ENCODE results near the gene KLHL22.
A peak's percentile ranks its signal among the peaks of the same experiment; 100 is the strongest.
"Not testable (repeated sequence)": the region's sequence is repeated elsewhere in the genome, so short reads cannot be mapped to it uniquely, and the experiment has no call there.

The KLHL22 gene

DNA sequence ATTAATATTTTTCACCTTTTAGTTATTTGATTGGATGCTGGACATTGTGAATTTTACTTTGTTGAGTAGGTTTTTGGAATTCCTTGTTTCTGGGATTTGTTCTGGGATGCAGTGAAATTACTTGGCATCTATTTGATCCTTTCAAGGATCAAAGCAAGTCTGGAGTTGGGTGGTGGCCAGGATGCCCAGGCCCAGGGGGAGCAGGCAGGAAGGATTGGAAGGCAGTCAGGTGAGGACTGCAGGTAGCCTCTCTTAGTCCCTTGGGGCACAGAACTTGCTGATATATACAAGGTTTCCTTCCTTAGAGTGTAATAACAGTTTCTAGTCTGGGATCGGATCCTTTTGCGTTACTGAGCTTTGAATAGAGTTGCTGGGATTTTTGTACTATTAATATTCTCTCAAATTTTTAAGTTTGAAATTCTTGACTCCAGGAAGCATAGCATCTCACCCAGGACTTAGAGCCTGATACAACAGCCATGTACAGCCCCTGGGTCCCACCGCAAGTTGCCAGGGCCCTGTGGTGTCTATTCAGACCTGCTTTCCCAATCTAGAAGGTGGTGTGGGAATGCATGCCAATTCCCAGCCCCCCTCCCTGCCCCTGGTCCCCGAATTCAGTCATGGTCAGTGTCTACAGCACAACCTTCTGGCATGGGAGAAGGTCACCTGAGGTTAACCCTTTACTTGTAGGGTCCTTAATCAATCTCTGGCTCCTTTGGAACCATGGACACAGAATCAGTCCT lies 95.6 kb downstream of the KLHL22 start:
- DNase-seq (ENCODE audit: low spot score), result no peak

DNA sequence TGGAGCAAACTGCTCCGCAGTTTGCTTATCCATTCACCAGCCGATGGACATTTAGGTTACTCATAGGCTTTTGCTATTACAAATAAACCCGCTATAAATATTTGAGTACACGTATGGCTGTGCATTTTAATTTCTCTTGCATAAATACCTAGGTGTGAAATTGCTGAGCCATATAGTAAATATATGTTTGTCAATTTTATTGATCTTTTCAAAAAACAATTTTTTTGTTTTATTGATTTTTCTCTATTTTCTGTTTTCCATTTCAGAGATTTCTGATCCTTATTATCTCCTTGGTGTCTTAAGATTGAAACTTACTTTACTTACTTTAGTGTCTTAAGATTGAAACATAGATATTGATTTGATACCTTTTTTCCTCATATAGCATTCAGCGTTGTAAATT lies 97.2 kb downstream of the KLHL22 start:
- no peak for DNase-seq (ENCODE audit: low spot score)

DNA sequence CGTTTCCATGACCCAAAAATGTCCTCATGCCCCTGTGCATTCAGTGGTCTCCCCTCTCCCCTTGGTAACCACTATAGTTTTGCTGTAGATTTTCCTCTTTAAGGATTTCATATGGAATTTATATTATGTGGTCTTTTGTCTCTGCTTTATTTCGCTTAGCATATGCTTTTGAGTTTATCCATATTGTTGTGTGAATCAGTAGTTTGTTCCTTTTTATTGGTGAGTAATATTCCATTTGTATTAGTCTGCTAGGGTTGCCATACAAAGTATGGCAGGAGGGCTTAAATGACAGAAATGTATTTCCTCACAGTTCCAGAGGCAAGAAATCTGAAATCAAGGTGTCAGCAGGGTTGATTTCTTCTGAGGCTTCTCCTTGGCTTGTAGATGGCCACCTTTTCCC lies 98.1 kb downstream of the KLHL22 start:
- DNase-seq (ENCODE audit: low spot score), result no peak

DNA sequence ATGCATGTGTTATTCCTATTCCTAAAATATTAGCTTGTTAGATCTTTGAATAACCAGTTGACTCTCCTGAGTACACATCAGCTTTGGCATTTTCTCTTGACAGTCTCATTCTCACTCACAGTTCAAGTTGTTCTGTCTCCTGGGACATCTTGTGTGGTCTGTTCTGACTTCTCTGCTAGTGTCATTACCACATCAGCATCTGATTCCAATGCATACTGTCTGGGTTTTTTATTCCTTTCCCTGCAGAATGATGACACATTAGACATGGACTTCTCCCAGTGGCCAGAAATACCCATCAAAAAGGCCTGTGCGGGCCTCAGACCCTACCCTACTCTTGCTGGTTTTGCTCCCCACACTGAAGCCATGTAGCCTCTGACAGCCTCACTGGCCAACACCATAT lies 99.0 kb downstream of the KLHL22 start:
- no peak for DNase-seq (ENCODE audit: low spot score)

DNA sequence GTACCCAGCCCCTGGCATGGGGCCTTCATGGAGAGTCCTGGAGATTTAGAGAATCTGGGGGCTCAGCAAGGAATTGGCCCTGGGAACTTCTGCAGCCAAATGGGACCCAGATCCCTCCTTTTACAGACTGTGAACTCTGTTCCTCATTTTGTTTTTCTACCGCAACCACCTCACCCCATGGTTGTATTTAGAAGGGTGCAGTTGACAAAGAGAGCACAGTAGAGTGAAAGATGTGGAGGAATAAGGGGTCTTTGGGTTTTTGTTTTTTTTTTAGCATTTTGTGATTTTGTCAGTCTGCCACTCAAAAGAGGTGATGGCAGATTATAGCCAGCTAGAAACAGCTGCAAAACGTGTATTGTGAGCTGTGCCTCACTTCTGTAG lies 99.7 kb downstream of the KLHL22 start:
- DNase-seq (ENCODE audit: low spot score), result no peak

DNA sequence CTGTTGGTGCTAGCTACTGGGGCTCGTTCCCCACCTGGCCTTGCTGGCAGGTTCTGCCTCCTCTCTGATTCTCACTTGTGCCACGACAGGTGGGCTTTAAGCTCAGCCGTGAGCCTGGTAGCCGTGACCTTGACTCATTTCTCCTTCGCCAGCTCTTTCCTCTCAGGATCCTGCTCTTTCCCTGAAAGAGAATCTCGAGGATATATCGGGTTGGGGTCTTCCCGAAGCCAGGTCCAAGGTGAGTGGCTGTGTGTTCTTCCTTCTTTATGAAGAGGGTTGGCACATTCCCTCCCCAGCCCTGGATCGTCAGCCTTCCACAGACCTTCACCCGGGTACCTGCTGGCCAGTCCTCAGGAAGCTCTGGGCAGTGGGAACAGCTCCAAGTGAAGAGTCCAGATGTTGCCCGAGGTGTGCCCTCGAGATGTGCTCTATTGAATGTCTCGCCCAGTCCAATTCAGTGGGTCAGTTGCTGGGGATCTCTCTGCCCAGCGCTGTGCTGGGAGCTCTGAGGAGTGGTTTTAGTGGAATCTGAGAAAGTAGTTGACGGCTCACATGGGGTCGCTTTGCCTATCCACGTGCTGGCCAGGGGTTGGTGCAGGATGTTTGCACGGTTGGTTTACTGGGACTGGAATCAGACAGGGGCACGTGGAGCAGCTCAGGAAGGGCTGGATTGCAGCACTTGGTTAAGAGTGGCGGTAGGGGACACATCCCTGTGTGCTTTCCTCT lies 100.3 kb downstream of the KLHL22 start:
- DNase-seq (ENCODE audit: low spot score), result no peak

- peak; percentile 92 for DNase-seq (ENCODE audit: low spot score)
These were observed 101.7 kb downstream of the KLHL22 start, which contains the start of gene ZNF74 for GRCh38 chr22:20393705-20394476. TSS of gene ZNF74 (plus strand) at chr22:20394151. CDS start at chr22:20394629, 478 bp downstream.

DNA sequence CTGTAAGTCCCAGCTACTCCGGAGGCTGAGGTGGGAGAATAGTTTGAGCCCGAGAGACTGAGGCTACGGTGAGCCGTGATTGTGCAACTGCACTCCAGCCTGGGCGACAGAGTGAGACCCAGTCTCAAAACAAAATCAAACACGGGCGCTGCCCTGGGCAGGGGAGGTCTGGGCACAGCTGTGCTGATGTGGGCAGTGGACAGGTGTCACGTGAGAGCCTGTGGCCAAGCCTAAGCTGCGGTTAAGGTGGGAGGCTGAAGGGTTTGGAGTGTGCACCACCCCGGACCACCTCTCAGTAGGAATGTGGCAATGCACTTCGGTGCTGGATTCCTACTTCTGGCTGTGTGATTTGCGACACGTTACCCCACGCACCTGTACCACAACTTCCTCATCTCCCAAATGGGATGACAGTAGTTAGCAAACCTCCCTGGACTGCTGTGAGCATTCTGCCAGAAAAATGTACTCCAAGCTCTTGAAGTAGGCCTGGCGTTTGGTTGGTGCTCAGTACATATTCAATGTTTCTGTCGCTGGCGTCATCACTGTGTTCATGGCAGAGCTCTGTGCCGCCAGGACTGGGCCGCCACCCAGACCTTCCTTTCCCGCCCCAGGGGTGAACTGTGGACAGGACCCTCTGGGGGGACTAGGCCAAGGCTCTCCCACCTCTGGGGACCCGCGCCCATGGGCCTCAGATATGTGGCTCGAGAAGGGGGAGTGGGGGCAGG lies 102.5 kb downstream of the KLHL22 start:
- DNase-seq (ENCODE audit: low spot score), result no peak

DNA sequence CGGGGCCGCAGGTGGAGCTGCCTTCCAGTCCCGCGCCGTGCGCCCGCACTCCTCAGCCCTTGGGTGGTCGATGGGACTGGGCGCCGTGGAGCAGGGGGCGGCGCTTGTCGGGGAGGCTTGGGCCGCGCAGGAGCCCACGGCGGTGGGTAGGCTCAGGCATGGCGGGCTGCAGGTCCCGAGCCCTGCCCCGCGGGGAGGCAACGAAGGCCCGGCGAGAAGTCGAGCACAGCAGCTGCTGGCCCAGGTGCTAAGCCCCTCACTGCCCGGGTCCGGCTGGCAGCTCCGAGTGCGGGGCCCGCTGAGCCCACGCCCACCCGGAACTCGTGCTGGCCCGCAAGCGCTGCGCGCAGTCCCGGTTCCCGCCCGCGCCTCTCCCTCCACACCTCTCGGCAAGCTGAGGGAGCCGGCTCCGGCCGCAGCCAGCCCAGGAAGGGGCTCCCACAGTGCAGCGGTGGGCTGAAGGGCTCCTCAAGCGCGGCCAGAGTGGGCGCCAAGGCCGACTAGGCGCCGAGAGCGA lies 103.2 kb downstream of the KLHL22 start:
- DNase-seq (ENCODE audit: low spot score), result not testable (repeated sequence)
